ENCODE data around the gene NEU1.
"Not testable (repeated sequence)": the region's sequence is repeated elsewhere in the genome, so short reads cannot be mapped to it uniquely, and the experiment has no call there.

GRCh38 chr6:31817929-31818511 lies 44.6 kb downstream of the NEU1 start:
- not testable (repeated sequence) for TF ChIP-seq POLR2AphosphoS5 (IDR thresholded peaks at IDR 0.05); EZH2 (IDR thresholded peaks at IDR 0.05; ENCODE audit: borderline replicate concordance, insufficient read depth, low read length, poor library complexity, severe bottlenecking); REST (IDR thresholded peaks at IDR 0.05; ENCODE audit: borderline replicate concordance); TAF1 (IDR thresholded peaks at IDR 0.05; ENCODE audit: low read depth); EP300 (conservative IDR thresholded peaks at IDR 0.05; ENCODE audit: poor library complexity, severe bottlenecking)
- TF ChIP-seq, protein P1, sequence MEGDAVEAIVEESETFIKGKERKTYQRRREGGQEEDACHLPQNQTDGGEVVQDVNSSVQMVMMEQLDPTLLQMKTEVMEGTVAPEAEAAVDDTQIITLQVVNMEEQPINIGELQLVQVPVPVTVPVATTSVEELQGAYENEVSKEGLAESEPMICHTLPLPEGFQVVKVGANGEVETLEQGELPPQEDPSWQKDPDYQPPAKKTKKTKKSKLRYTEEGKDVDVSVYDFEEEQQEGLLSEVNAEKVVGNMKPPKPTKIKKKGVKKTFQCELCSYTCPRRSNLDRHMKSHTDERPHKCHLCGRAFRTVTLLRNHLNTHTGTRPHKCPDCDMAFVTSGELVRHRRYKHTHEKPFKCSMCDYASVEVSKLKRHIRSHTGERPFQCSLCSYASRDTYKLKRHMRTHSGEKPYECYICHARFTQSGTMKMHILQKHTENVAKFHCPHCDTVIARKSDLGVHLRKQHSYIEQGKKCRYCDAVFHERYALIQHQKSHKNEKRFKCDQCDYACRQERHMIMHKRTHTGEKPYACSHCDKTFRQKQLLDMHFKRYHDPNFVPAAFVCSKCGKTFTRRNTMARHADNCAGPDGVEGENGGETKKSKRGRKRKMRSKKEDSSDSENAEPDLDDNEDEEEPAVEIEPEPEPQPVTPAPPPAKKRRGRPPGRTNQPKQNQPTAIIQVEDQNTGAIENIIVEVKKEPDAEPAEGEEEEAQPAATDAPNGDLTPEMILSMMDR (IDR thresholded peaks at IDR 0.05; ENCODE audit: poor library complexity, severe bottlenecking): not testable (repeated sequence)

Measured in neural cell (in vitro differentiated cells).